GM19468 (cell line): Measurements from ENCODE around the gene FADS3.

ENCODE experiments used
- ATAC-seq: cut with Tn5 transposase; IDR thresholded peaks from one replicate; pipeline ENCODE4 v1.9.1; 2021; ENCODE audit warnings: mild to moderate bottlenecking, moderate library complexity, moderate number of reproducible peaks; ENCODE audit not compliant: unreplicated experiment; ENCODE audit errors: extremely low read depth

FADS3 gene

DNA sequence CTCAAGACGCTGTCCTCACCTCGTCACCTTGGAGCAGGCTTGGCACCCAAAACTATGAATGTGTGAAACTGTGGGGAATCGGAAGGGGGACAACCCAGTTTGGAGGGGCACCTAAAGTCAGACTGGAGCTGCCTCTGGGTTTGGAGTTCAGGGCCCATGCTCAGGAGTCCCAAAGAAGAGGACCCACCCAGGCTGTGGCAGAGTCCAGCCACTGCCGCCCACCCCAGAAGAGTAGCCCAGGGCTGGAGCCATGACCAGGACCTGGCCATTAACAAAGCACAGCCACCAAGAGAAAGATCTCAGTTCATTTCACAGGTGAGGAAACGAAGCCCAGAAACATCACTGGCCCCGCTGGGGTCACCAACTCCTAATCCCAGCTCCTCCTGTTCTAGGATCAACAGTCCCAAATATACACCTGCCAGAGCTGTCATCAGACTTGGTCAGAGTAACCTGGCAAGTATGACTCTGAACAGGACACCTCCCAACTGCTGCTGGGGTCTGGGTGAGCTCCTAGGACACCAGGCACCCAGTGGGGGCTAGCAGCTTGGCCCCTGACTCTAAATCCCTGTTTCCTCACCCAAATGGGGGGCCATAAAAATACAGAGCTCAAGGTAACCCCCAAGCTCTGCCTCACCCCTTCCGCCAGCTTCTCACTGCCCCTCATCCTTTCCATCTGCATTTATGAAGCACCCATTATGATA is 23.3 kb upstream of the FADS3 start:
- ATAC-seq: no peak

DNA sequence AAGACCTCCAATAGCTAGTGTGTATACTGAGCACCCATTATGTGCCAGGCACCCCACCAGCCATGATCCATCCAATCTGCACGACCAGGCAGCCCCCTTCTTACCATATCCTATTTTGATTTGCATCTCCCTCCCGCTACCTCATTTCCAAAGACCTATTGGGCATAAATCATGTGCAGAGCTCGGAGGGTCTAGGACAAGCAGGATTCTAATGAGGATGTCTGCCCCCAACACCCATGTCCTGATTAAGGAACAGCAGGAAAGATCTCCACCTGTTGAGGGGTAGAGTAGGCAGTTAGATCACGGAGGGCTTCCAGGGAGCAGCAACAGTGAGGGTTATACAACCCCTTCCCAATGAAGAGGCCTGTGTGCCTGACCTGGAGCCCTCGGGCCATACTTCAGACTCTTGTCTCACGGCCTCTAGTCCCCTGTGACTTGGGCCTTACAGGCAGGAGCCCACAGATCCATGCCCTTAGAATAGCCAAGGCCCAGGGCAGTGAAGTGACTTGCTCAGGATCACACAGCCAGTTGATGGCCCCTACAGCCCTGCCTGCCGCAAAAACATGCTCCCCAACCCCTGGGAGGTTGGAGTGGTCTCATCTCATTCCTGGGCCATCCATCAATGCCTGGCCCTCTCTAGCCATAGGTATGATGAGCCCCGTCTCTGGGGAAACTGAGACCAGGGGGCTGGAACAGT is 22.5 kb upstream of the FADS3 start:
- ATAC-seq: no peak

DNA sequence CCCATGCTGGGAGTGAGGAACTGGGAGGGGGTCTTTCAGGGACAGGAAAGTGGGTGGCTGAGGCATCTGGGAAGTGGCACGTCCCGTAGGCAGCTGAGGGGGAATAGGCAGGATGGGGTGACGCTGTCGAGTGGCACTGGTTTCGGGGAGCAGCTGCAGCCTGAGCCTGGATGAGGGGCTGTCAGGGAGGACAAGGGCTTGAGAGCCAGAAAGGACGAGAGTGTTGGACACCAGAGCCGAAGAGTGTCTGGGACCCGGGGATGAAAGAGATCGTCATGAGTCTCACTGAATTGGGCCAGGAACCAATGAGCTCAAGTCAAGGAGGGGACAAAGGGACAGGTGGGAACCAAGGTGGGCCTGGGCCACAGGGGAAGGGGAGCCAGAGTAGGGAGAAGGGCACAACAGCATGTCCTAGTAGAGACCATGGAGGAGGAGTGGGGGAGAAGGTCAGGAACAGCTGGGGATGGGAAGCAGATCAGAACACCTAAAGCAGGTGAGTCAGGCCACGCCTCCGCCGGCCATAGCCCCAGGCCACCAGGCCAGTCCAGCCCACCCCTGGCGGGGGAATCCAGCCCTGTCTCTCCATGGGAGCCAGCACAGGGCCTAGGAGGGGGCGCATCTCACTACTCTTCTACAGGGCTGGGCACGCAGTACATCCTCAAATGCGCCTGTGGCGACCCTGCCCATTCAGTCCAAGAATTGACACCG is 21.8 kb upstream of the FADS3 start:
- ATAC-seq: no peak

GRCh38 chr11:61912530-61912898 is 21.2 kb upstream of the FADS3 start:
- ATAC-seq: no peak

DNA sequence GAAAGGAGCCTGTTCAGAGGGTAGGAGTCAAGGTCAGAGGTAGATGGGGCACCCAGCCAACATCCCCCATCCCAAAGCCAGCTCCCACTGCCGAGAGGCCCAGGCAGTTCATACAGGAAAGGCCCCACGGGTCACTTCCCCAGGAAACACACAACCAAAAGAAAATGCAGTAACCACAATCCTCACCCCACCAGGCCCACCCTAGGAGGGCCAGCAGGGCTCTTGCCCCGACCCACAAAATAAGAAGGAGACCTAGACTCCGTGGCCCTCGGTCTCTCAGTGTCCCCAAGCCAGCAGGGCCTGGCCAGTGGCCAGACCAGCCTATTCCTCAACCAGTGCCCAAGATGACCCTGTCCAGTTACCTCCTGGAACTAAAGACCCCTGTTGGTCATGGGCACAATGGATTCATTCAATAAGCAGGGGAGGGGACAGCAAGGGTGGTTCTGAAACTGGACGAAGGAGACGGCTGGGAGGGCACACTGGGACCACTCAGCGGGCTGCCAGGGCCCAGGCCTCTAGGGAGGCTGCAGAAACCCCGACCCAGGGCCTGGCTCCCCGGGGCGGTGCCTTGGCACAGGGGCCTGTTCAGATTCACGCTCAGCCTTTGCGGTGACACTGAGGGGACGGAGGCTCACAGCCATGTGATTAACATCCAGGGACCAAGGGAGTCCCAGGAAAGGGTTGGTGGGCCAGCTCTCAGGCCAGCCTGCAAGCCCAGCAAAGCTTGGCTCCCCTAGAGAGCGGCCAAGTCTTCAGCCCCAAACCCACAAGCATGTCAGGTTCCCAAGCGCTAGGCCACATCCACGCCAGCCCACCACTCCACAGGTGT is 20.6 kb upstream of the FADS3 start:
- ATAC-seq: no peak

GRCh38 chr11:61911128-61911700 is 19.9 kb upstream of the FADS3 start:
- ATAC-seq: no peak

- no peak for ATAC-seq
Measured at GRCh38 chr11:61910187-61911127, 19.1 kb upstream of the FADS3 start.

GRCh38 chr11:61908730-61909316 is 17.5 kb upstream of the FADS3 start:
- no peak for ATAC-seq

- ATAC-seq: no peak
Measured at GRCh38 chr11:61907871-61908729, 16.8 kb upstream of the FADS3 start.

- ATAC-seq: no peak
Measured at GRCh38 chr11:61907282-61907681, 15.9 kb upstream of the FADS3 start.

GRCh38 chr11:61906522-61906909 is 15.2 kb upstream of the FADS3 start:
- no peak for ATAC-seq

DNA sequence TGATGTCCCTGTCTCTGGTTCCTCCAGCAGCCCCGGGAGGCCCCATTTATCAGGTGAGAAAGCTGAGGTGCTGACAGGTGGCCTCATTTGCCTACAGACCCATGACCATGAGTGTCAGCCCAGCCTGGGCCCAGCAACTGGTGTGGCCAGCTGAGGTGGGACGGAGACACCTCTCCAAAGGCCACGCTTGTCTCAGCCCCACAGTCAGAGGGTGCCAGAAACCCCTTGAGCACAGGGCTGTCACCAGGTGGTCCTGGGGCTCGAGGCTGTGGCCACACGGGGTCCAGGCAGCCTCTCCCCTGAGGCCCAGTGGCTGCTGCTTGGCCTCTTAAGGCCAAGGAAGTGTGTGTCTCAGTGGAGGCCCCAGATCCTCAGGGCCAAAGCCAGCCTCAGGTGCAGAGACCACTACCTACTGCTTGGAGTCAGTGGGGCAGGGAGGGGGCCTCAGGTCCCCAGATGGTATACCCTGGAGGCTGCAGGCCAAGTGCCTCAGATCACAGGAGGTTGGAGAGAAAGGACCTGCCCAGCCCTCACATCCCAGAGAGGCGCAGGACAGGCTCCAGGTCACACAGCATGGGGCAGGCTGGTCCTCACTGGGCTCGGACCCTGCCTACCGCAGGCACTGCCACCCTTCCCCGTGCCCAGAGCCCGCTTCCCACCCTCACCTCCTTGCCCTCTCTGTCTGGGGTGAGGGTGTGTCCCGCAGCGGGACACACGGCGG is 14.6 kb upstream of the FADS3 start:
- ATAC-seq: no peak

- ATAC-seq: no peak
Measured at GRCh38 chr11:61905067-61905696, 13.8 kb upstream of the FADS3 start.

GRCh38 chr11:61904539-61905048 is 13.2 kb upstream of the FADS3 start:
- ATAC-seq: no peak

DNA sequence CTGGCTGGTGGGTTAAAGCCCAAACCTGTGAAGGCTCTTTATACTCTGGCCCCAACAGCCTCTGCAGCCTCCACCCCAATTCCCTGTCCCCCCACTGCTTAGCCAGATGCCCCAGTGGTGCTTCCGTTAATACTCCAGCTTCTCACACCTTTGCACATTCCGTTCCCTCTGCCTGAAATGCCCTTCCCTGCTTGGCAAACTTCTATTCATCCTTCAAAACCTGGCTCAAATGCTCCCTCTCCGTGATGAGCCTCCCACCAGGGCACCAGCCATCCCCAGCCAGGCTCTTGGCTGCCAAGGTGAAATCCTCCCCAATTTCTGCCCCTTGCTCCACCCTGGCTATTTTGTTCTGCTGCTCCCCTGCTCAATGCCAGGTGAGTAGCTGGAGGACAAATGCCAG is 12.5 kb upstream of the FADS3 start:
- ATAC-seq: no peak

DNA sequence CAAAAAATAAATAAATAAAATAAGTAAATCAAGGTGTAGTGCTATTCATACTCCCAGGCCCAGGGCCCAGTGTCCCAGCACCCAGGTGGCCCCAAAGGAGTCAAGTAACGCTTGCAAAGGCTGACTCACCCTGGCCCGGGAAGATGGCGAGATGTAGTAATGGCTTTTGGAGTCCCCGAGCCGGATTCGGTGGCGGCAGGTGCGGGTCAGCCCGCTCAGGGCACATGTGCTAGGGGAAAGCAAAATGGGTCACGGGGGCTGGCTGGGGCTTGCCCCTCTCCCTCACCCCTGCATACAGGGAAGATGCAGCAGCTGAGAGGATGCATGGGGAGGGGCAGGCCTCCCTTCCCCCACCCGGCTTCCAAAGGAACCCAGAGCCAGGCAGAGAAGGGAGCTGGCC is 11.0 kb upstream of the FADS3 start:
- no peak for ATAC-seq

DNA sequence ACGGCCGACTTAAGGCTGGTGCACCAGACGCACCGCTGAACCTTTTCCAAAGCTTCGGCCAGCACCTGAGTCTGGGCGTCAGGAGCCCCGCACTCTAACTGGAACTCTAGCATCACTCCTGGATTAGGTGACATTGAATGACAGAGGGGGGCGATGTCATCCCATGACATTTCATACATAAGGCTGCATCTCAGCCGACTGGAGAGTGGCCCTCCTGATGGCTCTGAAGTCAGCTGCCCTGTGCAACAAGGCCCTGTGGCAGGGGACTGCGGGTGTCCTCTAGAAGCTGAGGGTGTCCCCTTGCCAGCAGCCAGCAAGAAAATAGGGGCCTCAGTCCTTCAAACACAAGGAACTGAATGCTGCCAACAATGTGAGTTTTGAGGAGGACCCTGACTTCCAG is 10.1 kb upstream of the FADS3 start:
- ATAC-seq: no peak
